Upper lobe of right lung (tissue), 1 donor: ENCODE data around the gene GPR39. TPM values are rescaled to one million over a fixed set of nuclear protein-coding genes. Genes with fewer than 3 reads are reported as not detected.

Source experiments
- ATAC-seq: fragments of 200-7000 bp; cut with Tn5 transposase; one replicate; pipeline ENCODE4 v1.9.1; 2020; ENCODE audit warnings: mild to moderate bottlenecking, moderate library complexity
- DNase-seq: peaks from one replicate; pipeline ENCODE4 v3.0.0-alpha.2; 2020
- H3K27ac ChIP-seq: fragments of 200-600 bp; one replicate; pipeline ENCODE4 v1.8.0; 2022
- H3K27me3 ChIP-seq: fragments of 200-600 bp; one replicate; pipeline ENCODE4 v1.8.0; 2022; ENCODE audit warnings: mild to moderate bottlenecking
- H3K36me3 ChIP-seq: fragments of 200-600 bp; one replicate; pipeline ENCODE4 v1.8.0; 2022
- H3K4me1 ChIP-seq: fragments of 200-600 bp; one replicate; pipeline ENCODE4 v1.8.0; 2022
- H3K4me3 ChIP-seq: fragments of 200-600 bp; one replicate; pipeline ENCODE4 v1.8.0; 2022; ENCODE audit warnings: mild to moderate bottlenecking
- H3K9me3 ChIP-seq: fragments of 200-600 bp; one replicate; pipeline ENCODE4 v1.8.0; 2022
- intact Hi-C: fragments of 100-400 bp; cut with DNase I; formaldehyde crosslinking; loops from one replicate; pipeline ENCODE4 v1.11.0; 2022
- total RNA-seq: library from RNA; stranded (reverse); fragmentation: NEBNext Ultra II Directional; extraction: Animal tissue kit (Norgen Biotek cat#: 25700); gene quantifications from one replicate; pipeline ENCODE4 v1.2.1, GENCODE V29; 2021
- TF ChIP-seq, protein P1 (sequence below): fragments of 200-600 bp; IDR thresholded peaks from one replicate; pipeline ENCODE4 v1.8.0; 2022; ENCODE audit warnings: antibody characterized with exemption
- donor health status: DM: no; HTN: yes; CAD: no; lungs with severe emphysema.

The GPR39 gene
- total RNA-seq, 1 donor from 2014 or later = 13.4 TPM

- H3K4me1 ChIP-seq = no peaks in the 10 kb centered on the region
- intact Hi-C loops = no loop called here
- TF ChIP-seq, protein P1, sequence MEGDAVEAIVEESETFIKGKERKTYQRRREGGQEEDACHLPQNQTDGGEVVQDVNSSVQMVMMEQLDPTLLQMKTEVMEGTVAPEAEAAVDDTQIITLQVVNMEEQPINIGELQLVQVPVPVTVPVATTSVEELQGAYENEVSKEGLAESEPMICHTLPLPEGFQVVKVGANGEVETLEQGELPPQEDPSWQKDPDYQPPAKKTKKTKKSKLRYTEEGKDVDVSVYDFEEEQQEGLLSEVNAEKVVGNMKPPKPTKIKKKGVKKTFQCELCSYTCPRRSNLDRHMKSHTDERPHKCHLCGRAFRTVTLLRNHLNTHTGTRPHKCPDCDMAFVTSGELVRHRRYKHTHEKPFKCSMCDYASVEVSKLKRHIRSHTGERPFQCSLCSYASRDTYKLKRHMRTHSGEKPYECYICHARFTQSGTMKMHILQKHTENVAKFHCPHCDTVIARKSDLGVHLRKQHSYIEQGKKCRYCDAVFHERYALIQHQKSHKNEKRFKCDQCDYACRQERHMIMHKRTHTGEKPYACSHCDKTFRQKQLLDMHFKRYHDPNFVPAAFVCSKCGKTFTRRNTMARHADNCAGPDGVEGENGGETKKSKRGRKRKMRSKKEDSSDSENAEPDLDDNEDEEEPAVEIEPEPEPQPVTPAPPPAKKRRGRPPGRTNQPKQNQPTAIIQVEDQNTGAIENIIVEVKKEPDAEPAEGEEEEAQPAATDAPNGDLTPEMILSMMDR = no peak
- no peak for DNase-seq
- no peak for ATAC-seq
- H3K27ac ChIP-seq = no peak overlapping the region
- no peaks in the 10 kb centered on the region for H3K9me3 ChIP-seq
- no peaks in the 10 kb centered on the region for H3K27me3 ChIP-seq
- no peak overlapping the region for H3K4me3 ChIP-seq
- no peaks in the 10 kb centered on the region for H3K36me3 ChIP-seq
These were observed 67.5 kb downstream of the GPR39 start for GRCh38 chr2:132484144-132484543.

- Histone ChIP-seq H3K4me1 (no peaks in the 10 kb centered on the region), H3K27me3 (no peaks in the 10 kb centered on the region), H3K27ac (no peak overlapping the region), H3K36me3 (no peaks in the 10 kb centered on the region), H3K4me3 (no peak overlapping the region), H3K9me3 (no peaks in the 10 kb centered on the region)
- intact Hi-C loops = no loop called here
- ATAC-seq (no peak), DNase-seq (no peak)
- TF ChIP-seq, protein P1 = no peak
These were observed 71.9 kb downstream of the GPR39 start for GRCh38 chr2:132488491-132488890.

DNA sequence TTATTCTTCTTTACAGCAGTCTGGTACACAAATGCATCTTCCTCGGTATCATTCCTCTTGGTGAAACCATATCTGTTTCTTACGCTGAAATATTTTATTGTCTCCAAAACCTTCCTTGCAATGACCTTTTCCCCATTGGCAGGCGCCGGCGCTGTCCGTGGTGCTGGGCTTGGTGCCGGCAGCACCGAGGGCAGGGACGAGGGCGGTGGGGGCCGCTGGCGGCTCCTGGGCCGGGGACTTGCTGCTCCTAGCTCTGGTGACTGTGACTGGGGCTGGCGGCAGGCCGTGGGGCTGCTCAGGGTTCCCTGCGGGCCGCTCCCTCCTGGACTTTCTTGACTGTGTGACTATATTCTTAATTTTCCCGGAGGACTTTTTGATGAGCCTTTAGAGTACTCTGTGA is 72.5 kb downstream of the GPR39 start:
- intact Hi-C loops = no loop called here
- Histone ChIP-seq H3K9me3 (no peaks in the 10 kb centered on the region), H3K4me3 (no peak overlapping the region), H3K27me3 (no peaks in the 10 kb centered on the region), H3K36me3 (no peaks in the 10 kb centered on the region), H3K27ac (no peak overlapping the region), H3K4me1 (no peaks in the 10 kb centered on the region)
- TF ChIP-seq, protein P1 = no peak
- DNase-seq = no peak
- ATAC-seq = no peak

DNA sequence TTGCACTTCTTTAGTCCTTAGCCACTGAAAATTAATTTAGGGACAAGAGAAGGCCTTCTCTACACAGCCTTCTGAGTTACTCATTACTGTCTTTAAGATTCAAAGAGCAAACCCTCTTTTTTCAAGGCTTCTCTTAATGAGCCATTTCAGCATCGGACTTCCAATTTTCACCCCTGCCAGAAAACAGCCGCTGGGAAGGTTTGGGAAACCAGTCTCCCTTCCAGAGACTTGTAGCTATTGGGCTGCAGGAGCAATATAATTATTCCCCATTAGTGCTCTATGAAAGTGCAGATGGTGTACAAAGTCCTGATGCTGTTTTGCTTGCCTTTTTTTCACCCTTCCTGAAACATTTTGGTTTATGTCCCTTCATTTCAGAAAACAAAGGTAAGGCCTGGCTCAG is 79.3 kb downstream of the GPR39 start:
- Histone ChIP-seq H3K4me1 (no peaks in the 10 kb centered on the region), H3K9me3 (peaks cover 3% of the 10 kb centered on the region), H3K27me3 (no peaks in the 10 kb centered on the region), H3K27ac (no peak overlapping the region), H3K4me3 (no peak overlapping the region), H3K36me3 (no peaks in the 10 kb centered on the region)
- ATAC-seq (no peak), DNase-seq (no peak)
- TF ChIP-seq, protein P1 = no peak
- intact Hi-C loops = no loop called here

DNA sequence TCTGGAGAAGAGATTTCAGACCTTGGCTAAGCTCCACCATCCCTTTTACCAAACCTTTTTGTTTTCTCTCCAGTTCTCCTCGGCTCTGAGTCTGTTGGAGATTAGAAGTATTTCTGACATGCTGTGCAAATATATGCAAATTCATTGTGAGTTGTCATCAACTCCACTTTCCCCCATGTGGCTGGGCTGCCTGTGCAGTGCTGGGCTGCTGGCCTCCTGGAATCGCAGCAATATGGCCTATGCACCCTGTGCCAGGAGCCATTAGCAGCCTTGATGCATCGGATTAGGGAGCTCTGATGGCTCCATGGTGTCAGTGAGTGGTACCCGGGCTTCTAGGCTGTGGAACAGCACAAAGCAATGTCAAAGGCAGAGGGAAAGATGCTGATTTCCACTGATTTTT is 80.0 kb downstream of the GPR39 start:
- Histone ChIP-seq H3K4me3 (no peak overlapping the region), H3K9me3 (peaks cover 3% of the 10 kb centered on the region), H3K27me3 (no peaks in the 10 kb centered on the region), H3K36me3 (no peaks in the 10 kb centered on the region), H3K4me1 (no peaks in the 10 kb centered on the region), H3K27ac (no peak overlapping the region)
- ATAC-seq = no peak
- DNase-seq = no peak
- intact Hi-C loops = no loop called here
- TF ChIP-seq, protein P1 = no peak

GRCh38 chr2:132497591-132497990 is 81.0 kb downstream of the GPR39 start:
- ATAC-seq (no peak), DNase-seq (no peak)
- no peak overlapping the region for H3K4me3 ChIP-seq
- intact Hi-C loops = no loop called here
- H3K9me3 ChIP-seq = peaks cover 3% of the 10 kb centered on the region
- H3K36me3 ChIP-seq = no peaks in the 10 kb centered on the region
- H3K4me1 ChIP-seq = no peaks in the 10 kb centered on the region
- H3K27me3 ChIP-seq = no peaks in the 10 kb centered on the region
- H3K27ac ChIP-seq = no peak overlapping the region
- TF ChIP-seq, protein P1 = no peak
